Astrocyte (in vitro differentiated cells and primary cell): ENCODE measurements around the gene CRIM1. TPM values are rescaled to one million over a fixed set of nuclear protein-coding genes. Genes with fewer than 3 reads are reported as not detected.

Experiments used
- DNase-seq: peaks from one replicate; pipeline ENCODE4 v3.0.0-alpha.2; 2010; ENCODE audit warnings: low read depth
- FAIRE-seq: peaks from 2 replicates; lab custom pipeline; 2011; peaks lifted over from hg19 to GRCh38; lab: Jason Lieb, UNC
- H2AFZ ChIP-seq: 2 replicates; pipeline ENCODE4 v1.6.0; 2012; ENCODE audit warnings: low read depth, low read length, inconsistent platforms
- H3K27ac ChIP-seq: 2 replicates; pipeline ENCODE4 v1.5.1; 2011; ENCODE audit warnings: low read depth, low read length, inconsistent platforms
- H3K27me3 ChIP-seq: 2 replicates; pipeline ENCODE4 v1.6.0; 2011; ENCODE audit warnings: low read length, inconsistent platforms; ENCODE audit not compliant: insufficient read depth
- H3K36me3 ChIP-seq: 2 replicates; pipeline ENCODE4 v1.5.1; 2011; ENCODE audit warnings: low read length, inconsistent platforms; ENCODE audit not compliant: insufficient read depth
- H3K4me1 ChIP-seq: 2 replicates; pipeline ENCODE4 v1.5.1; 2011; ENCODE audit warnings: low read length, inconsistent platforms; ENCODE audit not compliant: insufficient read depth
- H3K4me2 ChIP-seq: 2 replicates; pipeline ENCODE4 v1.6.0; 2012; ENCODE audit warnings: low read length, inconsistent platforms
- H3K4me3 ChIP-seq: 2 replicates; pipeline ENCODE4 v1.5.1; 2011; ENCODE audit warnings: low read depth, mild to moderate bottlenecking, low read length, inconsistent platforms; ENCODE audit not compliant: insufficient read depth
- H3K79me2 ChIP-seq: 2 replicates; pipeline ENCODE4 v1.6.0; 2012; ENCODE audit warnings: mild to moderate bottlenecking, low read length, inconsistent platforms; ENCODE audit not compliant: insufficient read depth
- H3K9ac ChIP-seq: 2 replicates; pipeline ENCODE4 v1.6.0; 2012; ENCODE audit warnings: mild to moderate bottlenecking, low read length, inconsistent platforms
- H3K9me3 ChIP-seq: 2 replicates; pipeline ENCODE4 v1.5.1; 2012; ENCODE audit warnings: low read depth, mild to moderate bottlenecking, low read length, inconsistent platforms; ENCODE audit not compliant: insufficient read depth
- H4K20me1 ChIP-seq: 2 replicates; pipeline ENCODE4 v1.6.0; 2012; ENCODE audit warnings: low read length, inconsistent platforms; ENCODE audit not compliant: insufficient read depth
- H3K27ac Mint-ChIP-seq: one replicate; pipeline ENCODE4 v1.8.0; 2021; ENCODE audit warnings: mild to moderate bottlenecking, mixed read lengths; ENCODE audit not compliant: unreplicated experiment
- H3K27me3 Mint-ChIP-seq: one replicate; pipeline ENCODE4 v1.8.0; 2021; ENCODE audit warnings: low read depth, mixed read lengths; ENCODE audit not compliant: unreplicated experiment
- H3K36me3 Mint-ChIP-seq: one replicate; pipeline ENCODE4 v1.8.0; 2021; ENCODE audit warnings: low read depth, mixed read lengths; ENCODE audit not compliant: unreplicated experiment
- H3K4me1 Mint-ChIP-seq: one replicate; pipeline ENCODE4 v1.8.0; 2021; ENCODE audit warnings: low read depth, mixed read lengths; ENCODE audit not compliant: unreplicated experiment
- H3K4me3 Mint-ChIP-seq: one replicate; pipeline ENCODE4 v1.8.0; 2021; ENCODE audit warnings: mild to moderate bottlenecking, moderate library complexity, mixed read lengths; ENCODE audit not compliant: unreplicated experiment
- H3K9me3 Mint-ChIP-seq: one replicate; pipeline ENCODE4 v1.8.0; 2021; ENCODE audit warnings: mild to moderate bottlenecking, mixed read lengths; ENCODE audit not compliant: unreplicated experiment
- EZH2 ChIP-seq: IDR thresholded peaks from 2 replicates; pipeline ENCODE4 v1.6.1; 2012; ENCODE audit warnings: mild to moderate bottlenecking, low read length, inconsistent platforms; ENCODE audit not compliant: insufficient read depth
- total RNA-seq: library from RNA; stranded (reverse); gene quantifications from 2 replicates; pipeline ENCODE4 v1.2.1, GENCODE V29; 2021
- TF ChIP-seq, protein P1 (sequence below): IDR thresholded peaks from 2 replicates; pipeline ENCODE4 v1.5.1; 2011; ENCODE audit warnings: low read depth, mild to moderate bottlenecking, inconsistent platforms, low read length, moderate library complexity; ENCODE audit not compliant: insufficient read depth

Gene CRIM1
- total RNA-seq, 1 donor from 2014 or later: 180 TPM

DNA sequence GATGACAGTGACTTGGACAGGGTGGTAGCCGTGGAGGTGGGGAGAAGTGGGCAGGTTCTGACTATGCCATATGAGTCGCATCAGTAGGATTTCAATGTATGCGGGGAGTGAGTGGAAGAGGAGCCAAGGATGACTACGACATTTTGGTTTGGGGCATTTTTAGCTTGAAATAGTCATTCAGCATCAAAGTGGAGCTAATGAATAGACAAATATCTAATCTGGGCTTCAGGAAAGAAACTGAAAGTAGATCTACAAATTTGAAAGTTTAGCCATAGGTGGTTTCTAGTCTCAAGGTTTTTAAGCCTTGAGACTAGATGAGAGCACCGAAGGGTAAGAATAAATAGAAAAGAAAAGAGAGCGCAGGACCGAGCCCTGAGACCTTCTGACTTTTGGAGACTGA, 184.1 kb downstream of the CRIM1 start:
- Histone ChIP-seq H3K27ac (peak overlapping the region; percentile 7), H3K9me3 (no peaks in the 10 kb centered on the region), H3K4me1 (peaks cover 14% of the 10 kb centered on the region), H3K4me2 (no peak overlapping the region), H3K9ac (no peak overlapping the region), H3K27me3 (no peaks in the 10 kb centered on the region), H4K20me1 (peaks cover 13% of the 10 kb centered on the region), H3K79me2 (no peaks in the 10 kb centered on the region), H2AFZ (no peak overlapping the region), H3K4me3 (no peak overlapping the region), H3K36me3 (peaks cover 51% of the 10 kb centered on the region)
- peaks cover 17% of the 10 kb centered on the region for H3K36me3 Mint-ChIP-seq
- no peak overlapping the region for H3K4me3 Mint-ChIP-seq
- no peak overlapping the region for H3K27ac Mint-ChIP-seq
- TF ChIP-seq, protein P1, sequence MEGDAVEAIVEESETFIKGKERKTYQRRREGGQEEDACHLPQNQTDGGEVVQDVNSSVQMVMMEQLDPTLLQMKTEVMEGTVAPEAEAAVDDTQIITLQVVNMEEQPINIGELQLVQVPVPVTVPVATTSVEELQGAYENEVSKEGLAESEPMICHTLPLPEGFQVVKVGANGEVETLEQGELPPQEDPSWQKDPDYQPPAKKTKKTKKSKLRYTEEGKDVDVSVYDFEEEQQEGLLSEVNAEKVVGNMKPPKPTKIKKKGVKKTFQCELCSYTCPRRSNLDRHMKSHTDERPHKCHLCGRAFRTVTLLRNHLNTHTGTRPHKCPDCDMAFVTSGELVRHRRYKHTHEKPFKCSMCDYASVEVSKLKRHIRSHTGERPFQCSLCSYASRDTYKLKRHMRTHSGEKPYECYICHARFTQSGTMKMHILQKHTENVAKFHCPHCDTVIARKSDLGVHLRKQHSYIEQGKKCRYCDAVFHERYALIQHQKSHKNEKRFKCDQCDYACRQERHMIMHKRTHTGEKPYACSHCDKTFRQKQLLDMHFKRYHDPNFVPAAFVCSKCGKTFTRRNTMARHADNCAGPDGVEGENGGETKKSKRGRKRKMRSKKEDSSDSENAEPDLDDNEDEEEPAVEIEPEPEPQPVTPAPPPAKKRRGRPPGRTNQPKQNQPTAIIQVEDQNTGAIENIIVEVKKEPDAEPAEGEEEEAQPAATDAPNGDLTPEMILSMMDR: no peak
- no peak for TF ChIP-seq EZH2
- H3K4me1 Mint-ChIP-seq: peaks cover 12% of the 10 kb centered on the region
- FAIRE-seq (no peak), DNase-seq (no peak)
- H3K27me3 Mint-ChIP-seq: no peaks in the 10 kb centered on the region
- H3K9me3 Mint-ChIP-seq: no peaks in the 10 kb centered on the region

DNA sequence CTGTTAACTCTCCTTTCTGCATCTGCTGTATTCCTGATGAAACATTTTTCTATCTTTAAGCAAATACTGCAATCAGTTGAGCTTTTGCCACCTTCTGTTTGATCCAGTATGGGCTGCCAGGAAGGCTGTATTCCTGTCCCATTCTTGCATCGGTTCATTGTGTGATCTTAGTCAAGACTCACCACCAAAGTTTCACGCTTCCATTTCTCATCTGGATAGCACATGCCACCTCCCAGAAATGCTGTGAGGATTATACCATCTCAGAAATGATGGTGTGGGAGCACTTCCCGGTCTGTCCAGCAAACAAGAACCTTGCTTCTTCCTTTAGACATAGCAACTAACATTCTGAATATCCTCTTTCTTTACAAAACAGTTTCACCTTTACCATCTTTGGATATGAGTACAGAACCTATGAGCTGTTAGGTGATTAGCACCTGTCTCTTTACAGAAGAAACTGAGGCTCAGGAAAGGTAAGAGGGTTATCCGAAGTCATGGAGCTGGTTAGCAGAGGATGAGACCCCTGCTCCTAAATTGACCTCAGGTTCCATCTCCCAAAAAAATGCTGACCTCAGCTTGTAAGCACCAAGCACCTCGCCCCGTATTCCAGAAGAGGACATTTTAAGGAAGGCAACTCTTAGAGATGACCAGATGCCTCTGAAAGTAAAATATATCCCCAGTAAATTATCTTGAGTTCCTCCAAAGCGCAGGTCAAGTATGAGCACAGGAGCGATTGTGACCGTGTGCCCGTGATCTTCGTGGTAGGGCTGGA, 185.6 kb downstream of the CRIM1 start:
- no peak for DNase-seq

More for the DNA sequence above, 185.6 kb downstream of the CRIM1 start:
- no peak overlapping the region for H3K4me3 Mint-ChIP-seq
- FAIRE-seq: no peak
- TF ChIP-seq, protein P1: no peak
- no peak overlapping the region for H2AFZ ChIP-seq
- no peak overlapping the region for H3K9ac ChIP-seq
- peaks cover 20% of the 10 kb centered on the region for H4K20me1 ChIP-seq
- H3K27me3 ChIP-seq: no peaks in the 10 kb centered on the region
- H3K9me3 Mint-ChIP-seq: no peaks in the 10 kb centered on the region
- no peak overlapping the region for H3K4me2 ChIP-seq
- no peaks in the 10 kb centered on the region for H3K27me3 Mint-ChIP-seq
- H3K79me2 ChIP-seq: no peaks in the 10 kb centered on the region
- no peak overlapping the region for H3K27ac Mint-ChIP-seq
- no peak overlapping the region for H3K4me3 ChIP-seq
- H3K4me1 ChIP-seq: peaks cover 14% of the 10 kb centered on the region
- H3K27ac ChIP-seq: no peak overlapping the region
- H3K36me3 ChIP-seq: peaks cover 62% of the 10 kb centered on the region
- H3K36me3 Mint-ChIP-seq: peaks cover 13% of the 10 kb centered on the region
- no peaks in the 10 kb centered on the region for H3K9me3 ChIP-seq
- H3K4me1 Mint-ChIP-seq: peaks cover 16% of the 10 kb centered on the region
